HG03280 (cell line): ENCODE measurements around the gene MYADML2.
"Not testable (repeated sequence)": the region's sequence is repeated elsewhere in the genome, so short reads cannot be mapped to it uniquely, and the experiment has no call there.

ENCODE experiments used
- ATAC-seq: cut with Tn5 transposase; IDR thresholded peaks from one replicate; pipeline ENCODE4 v1.9.1; 2021; ENCODE audit warnings: mild to moderate bottlenecking, moderate library complexity; ENCODE audit not compliant: unreplicated experiment

Gene MYADML2, protein sequence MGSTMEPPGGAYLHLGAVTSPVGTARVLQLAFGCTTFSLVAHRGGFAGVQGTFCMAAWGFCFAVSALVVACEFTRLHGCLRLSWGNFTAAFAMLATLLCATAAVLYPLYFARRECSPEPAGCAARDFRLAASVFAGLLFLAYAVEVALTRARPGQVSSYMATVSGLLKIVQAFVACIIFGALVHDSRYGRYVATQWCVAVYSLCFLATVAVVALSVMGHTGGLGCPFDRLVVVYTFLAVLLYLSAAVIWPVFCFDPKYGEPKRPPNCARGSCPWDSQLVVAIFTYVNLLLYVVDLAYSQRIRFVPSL

GRCh38 chr17:81947189-81947588 is at the start of gene MYADML2:
Gene MYADML2 (minus strand): TSS chr17:81947233. CDS start chr17:81941741, 5,492 bp downstream.
- ATAC-seq = no peak

GRCh38 chr17:81996232-81996756 is 49.3 kb upstream of the MYADML2 start:
- ATAC-seq = no peak

DNA sequence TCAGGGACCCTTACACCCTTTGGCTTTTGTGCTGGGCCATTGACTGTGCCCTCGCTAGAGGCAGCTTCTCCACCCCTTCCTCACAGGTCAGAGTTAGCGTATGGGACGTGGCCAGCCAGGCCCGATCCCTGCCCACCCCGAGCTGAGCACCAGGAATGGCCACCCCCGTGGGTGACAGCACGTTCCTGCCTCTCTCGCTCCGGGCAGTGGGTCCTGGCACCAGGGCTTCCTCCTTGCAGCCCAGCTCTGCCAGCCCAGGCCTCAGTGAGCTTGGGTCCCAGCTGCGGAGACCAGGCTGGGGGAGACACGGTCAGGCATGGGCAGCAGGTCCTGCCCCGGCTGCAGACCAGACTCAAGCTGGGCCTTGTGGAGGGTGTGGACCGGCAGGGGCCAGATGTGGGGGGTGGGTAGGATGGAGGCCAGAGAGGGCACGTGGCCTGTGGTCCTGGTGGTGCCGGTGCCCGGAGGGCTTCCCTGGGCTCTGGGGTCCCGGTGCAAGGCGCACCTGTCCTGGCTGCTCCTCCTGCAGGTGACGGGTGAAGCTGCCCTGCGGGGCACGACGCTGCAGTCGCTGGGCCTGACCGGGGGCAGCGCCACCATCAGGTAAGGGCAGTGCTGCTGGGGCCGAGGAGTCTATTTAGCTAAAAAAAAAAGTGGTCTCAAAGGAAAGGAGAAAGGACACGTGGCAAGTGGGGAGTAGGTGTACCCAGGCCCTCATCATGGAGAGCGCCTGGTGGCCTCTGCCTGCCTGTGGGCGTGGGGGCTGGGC is 48.6 kb upstream of the MYADML2 start:
- ATAC-seq = no peak

DNA sequence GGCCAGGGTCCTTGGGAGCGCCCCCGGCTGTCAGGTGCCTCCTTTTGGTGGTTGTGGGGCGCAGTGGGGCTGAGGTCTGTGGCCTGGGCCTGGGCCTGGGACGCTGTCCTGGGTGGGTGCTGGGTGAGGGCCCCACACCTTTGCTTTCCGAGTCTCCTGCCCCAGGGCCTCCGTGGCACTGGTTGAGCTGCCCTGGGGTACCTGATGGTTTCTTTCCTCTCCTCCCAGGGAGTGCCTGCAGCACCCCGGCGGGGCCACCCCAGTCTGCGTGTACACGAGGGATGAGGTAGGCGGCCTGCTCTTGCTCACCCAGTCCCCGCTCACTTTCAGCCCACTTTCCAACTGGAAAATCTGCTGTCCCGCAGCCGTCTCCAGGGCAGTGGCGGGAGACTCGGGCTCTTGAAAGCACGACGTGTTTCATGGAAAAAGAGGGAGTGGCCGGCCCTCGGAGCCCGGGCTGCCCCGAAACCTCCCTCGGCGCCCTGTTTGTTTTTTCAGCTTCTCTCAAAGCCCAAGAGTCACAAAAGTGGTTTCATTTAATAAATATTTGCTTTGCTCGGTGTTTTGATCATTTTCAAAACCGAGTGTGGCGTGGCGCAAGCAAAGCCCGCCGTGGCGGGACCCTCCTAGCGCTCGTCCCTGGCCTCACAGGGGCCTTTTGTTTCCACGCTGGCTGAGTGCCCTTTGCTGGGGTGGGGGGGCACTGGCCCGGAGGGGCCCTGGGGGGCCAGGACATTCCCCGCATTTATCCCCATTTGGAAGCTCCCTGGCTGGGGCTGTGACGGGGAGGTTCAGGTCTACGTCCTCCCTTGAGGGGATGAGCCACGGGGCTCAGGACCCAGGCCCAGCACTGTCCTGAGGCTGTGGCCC is 47.8 kb upstream of the MYADML2 start:
- ATAC-seq = no peak

DNA sequence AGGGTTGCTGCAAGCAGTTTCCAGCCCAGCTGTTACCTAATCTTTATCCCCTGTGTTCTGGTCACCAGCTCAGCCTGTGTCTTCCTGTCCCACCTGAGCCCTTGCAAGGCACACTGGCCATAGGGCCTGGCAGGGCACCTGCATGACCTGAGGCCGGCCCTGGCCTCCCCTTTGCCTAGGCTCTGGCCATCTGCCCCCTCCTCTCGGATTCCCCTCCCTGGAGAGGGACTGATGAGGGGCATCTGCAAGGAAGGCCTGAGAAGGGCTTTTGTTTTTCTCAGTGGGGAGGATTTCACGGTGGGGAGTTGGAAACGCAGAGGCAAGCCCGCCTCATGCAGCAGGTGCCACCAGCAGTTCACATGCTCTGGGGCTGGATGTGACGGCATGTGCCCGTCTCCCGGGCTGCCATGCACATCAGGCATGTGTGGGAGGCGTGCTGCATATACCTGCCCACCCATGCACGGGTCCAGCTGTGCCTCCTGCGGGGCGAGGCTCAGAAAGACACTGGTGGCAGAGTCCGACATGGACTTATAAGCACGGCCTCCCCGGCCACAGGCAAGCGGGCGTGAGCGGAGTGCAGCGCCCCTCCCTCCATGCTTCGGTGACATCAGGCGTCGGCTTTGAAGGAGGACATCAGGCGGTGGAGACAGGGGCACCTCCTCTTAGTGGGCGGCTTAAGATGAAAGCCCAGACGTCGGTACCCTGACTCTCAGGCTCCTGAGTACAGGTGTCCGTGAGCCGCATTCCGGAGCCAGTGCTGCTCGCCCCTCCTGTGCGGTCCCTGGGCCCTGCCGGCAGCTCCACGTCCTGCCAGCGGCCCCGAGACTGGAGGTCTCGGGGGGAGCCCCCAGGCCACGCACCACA is 46.9 kb upstream of the MYADML2 start:
- no peak for ATAC-seq

DNA sequence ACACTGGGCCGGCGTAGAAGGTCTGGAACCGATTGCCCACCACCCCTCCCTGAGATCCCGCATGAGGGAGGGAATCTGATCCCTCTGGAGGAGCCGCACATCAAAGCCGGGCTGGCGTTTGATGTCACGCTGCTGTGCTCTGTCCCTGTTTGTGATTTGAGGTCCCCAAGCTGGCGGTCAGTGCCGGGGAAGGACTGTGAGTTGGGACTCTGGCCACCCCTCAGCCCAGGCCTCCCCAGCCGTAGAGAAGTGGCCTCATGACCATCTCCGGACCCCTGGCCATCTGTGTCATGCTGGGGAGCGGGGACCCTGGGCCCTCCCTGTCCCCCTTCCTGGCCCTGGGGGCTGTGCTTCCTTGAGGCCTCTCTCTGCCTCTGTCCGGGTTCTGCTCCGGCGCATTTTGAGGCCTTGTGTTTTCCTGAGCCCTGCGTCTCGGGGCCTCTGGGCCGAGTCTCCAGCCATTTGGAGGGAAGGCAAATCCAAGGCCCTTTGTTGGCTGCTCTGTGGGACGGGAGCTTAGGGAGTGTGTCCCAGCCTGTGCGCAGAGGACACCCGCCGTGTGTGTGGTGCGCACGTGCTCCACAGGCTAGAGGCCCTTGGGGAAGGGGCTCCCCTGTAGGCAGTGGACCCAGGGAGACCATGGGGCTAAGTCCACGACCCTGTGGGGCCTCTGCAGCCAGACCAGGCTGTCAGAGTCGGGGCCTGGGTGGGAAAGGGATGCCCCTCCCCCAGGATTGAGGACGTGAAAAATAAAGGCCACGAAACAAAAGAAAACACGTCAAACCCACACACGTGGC is 45.5 kb upstream of the MYADML2 start:
- ATAC-seq = no peak

DNA sequence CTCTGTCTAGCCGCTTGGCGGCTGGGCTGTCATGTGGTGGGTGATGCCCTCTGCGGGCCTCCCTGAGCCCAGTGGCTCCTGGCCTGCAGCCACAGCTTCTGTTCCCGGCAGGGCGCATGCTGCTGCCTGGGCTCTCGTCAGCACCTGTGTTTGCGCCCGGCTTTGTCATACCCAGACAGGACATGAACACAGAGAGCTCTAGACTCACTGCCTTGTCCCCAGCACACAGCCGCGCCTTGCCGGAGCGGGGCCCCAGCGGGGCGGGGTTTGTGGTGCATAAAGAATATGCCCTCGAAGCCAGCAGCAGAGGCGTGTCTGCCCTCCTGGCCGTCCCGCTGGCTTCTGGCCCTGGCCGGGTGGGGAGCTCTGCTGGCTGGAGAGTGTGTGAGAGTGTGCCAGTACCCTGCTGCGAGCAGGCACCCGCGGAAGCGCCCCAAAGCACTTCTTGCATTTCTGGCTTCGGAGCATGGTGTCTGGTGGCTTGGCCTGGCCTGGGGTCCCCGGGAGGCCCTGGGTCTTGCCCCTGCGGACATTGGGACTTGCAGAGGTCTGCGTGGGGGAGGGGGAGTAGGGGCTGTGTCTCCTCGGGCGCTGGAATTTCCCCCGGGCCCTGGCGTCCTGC is 44.8 kb upstream of the MYADML2 start:
- no peak for ATAC-seq

DNA sequence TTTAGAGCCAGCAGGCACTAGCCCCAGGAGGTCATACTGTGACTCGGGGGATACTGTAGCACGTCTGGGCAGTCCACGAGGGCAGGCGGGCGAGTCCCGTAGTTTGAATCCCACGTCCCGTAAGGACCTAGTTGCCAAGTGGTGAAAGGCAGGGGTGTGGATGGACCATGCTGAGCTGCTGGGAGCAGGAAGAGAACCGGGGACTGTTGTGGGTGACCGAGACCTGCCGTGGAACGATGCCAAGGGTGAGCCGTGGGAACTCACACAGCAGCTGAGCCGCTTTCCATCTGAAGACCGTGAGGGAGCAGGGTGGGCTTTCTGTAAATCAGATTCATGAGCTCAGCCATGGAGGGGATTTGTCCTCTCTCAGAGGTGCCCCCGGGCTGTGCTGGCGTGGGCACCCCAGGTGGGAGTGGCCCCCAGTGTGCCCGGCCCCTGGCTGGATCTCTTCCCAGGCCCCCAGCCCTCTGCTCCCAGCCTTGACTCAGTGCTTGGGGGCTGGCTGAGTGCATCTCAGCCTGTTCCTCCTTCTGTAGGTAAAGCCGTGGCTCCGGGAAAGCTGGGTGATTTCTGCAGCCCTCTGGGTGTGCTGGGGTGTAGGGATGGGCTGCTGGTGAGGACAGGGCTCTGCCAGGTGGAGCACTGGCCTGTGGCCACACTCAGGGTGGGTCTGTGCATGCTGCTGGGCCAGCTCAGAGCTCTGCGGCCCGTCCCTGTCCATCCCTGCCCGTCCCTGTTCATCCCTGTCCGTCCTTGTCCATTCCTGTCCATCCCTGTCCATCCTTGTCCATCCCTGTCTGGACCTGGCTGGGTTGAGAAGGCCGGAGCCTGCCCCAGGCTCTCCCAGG is 44.0 kb upstream of the MYADML2 start:
- ATAC-seq = no peak

- no peak for ATAC-seq
Observed at GRCh38 chr17:81987161-81987770, 40.2 kb upstream of the MYADML2 start.

DNA sequence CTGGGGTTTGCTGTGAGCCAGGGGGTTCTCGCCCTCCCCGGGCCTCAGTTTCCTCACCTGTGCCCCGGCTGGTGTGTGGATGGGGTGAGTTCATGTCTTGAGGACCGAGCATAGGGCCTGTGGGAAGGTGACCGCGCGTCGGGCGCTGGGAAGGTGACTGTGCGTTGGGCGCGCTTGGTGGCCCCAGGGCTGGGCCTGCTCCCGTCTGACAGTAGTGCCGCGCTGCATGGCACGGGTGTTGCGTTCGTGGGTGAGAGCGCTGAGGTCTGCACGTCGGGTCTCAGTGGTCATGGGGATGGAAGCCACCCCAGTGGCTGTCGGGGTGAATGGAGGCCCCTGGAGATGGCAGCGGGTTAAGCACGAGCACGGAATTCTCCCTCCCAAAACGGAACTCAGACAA is 39.6 kb upstream of the MYADML2 start:
- ATAC-seq = no peak

GRCh38 chr17:81984773-81985410 is 37.9 kb upstream of the MYADML2 start:
- ATAC-seq = no peak

DNA sequence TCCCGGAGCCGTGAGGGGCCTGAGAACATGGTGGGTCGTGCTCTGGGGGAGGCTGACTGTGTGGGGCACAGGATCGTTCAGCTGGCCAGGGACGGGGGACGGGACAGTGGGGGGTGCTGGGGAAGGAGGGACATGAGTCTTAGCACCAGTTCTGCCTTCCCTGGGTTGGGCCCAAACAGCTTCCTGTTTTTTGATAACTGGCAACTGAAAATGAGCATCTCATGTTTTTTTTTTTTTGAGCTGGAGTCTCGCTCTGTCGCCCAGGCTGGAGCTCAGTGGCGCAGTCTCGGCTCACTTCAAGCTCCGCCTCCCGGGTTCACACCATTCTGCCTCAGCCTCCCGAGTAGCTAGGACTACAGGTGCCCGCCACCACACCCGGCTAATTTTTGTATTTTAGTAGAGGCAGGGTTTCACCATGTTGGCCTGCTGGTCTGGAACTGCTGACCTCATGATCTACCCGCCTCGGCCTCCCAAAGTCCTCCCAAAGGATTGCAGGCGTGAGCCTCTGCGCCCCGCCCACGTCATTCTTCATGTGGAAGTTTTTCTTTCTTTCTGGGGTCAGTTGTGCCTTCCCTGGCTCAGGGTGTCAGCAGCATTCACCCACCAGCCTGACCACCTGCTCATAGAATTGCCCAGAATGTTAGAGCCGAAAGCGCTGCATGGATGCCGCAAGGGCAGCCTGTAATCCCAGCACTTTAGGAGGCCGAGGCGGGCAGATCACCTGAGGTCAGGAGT is 36.8 kb upstream of the MYADML2 start:
- ATAC-seq = no peak

GRCh38 chr17:81983011-81983638 is 36.1 kb upstream of the MYADML2 start:
- no peak for ATAC-seq

GRCh38 chr17:81981511-81981910 is 34.5 kb upstream of the MYADML2 start:
- ATAC-seq = not testable (repeated sequence)

GRCh38 chr17:81980707-81981343 is 33.8 kb upstream of the MYADML2 start:
- ATAC-seq = no peak

DNA sequence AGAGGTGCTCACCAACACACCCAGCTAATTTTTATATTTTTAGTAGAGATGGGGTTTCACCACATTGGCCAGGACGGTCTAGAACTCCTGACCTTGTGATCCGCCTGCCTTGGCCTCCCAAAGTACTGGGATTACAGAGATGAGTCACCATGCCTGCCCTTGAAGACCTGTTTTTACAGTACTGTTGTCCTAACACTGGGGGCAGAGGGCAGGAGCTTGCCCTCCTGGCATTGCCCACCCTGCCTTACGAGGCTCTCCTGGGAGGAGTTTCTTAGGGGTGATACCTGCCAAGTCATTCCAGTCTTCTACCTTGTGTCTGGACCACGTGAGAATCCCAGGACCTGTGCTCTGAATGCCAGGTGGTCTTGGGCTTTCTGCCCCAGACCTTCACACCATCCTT is 33.1 kb upstream of the MYADML2 start:
- no peak for ATAC-seq
